ENCODE measurements around the gene TUSC2.

The TUSC2 gene

GRCh38 chr3:50373146-50374051 is 45.4 kb upstream of the TUSC2 start:
- Histone ChIP-seq H3K4me3 (ENCODE audit: low read length, poor library complexity, severe bottlenecking) (no peak overlapping the region), H3K4me1 (ENCODE audit: insufficient read depth, low read length, poor library complexity, severe bottlenecking) (peaks cover 20% of the 10 kb centered on the region), H3K27me3 (ENCODE audit: insufficient read depth, low read length, poor library complexity, severe bottlenecking) (no peaks in the 10 kb centered on the region), H3K4me2 (ENCODE audit: low read depth, low read length, poor library complexity, severe bottlenecking) (peak overlapping the region; percentile 60), H3K79me2 (ENCODE audit: insufficient read depth, low read length) (no peaks in the 10 kb centered on the region), H2AFZ (ENCODE audit: low read length) (no peak overlapping the region; the same call in 1 of the 2 replicates), H3K9ac (ENCODE audit: low read depth, low read length, poor library complexity, severe bottlenecking) (peak overlapping the region; percentile 59), H3K9me3 (ENCODE audit: insufficient read depth, low read depth, low read length) (no peaks in the 10 kb centered on the region), H3K36me3 (ENCODE audit: insufficient read depth, low read length) (no peaks in the 10 kb centered on the region), H3F3A (ENCODE audit: low read depth) (0 out of 2 replicates have a peak, but pooled peaks cover 3% of the 10 kb centered on the region), H4K20me1 (ENCODE audit: insufficient read depth, low read length, poor library complexity, severe bottlenecking) (no peaks in the 10 kb centered on the region), H3K9me2 (replicated peaks; ENCODE audit: low read depth, low read length) (no peaks in the 10 kb centered on the region)
- no peak for TF ChIP-seq CTCF (conservative IDR thresholded peaks at IDR 0.05; ENCODE audit: low read length)

- Histone ChIP-seq H3K4me1 (ENCODE audit: insufficient read depth, low read length, poor library complexity, severe bottlenecking) (peaks cover 20% of the 10 kb centered on the region), H4K20me1 (ENCODE audit: insufficient read depth, low read length, poor library complexity, severe bottlenecking) (no peaks in the 10 kb centered on the region), H3K27me3 (ENCODE audit: insufficient read depth, low read length, poor library complexity, severe bottlenecking) (no peaks in the 10 kb centered on the region), H3K9me3 (ENCODE audit: insufficient read depth, low read depth, low read length) (no peaks in the 10 kb centered on the region), H3K79me2 (ENCODE audit: insufficient read depth, low read length) (no peaks in the 10 kb centered on the region), H3K9ac (ENCODE audit: low read depth, low read length, poor library complexity, severe bottlenecking) (peak overlapping the region; percentile 59), H3K36me3 (ENCODE audit: insufficient read depth, low read length) (no peaks in the 10 kb centered on the region), H2AFZ (ENCODE audit: low read length) (no peak overlapping the region), H3F3A (ENCODE audit: low read depth) (0 out of 2 replicates have a peak, but pooled peaks cover 3% of the 10 kb centered on the region), H3K9me2 (replicated peaks; ENCODE audit: low read depth, low read length) (no peaks in the 10 kb centered on the region), H3K4me2 (ENCODE audit: low read depth, low read length, poor library complexity, severe bottlenecking) (peak overlapping the region; percentile 60), H3K4me3 (ENCODE audit: low read length, poor library complexity, severe bottlenecking) (no peak overlapping the region)
- TF ChIP-seq CTCF (conservative IDR thresholded peaks at IDR 0.05; ENCODE audit: low read length) (peak; percentile 37), EZH2phosphoT487 (IDR thresholded peaks at IDR 0.05; ENCODE audit: borderline replicate concordance) (no peak)
These were observed 44.3 kb upstream of the TUSC2 start for GRCh38 chr3:50372349-50372748.

- Histone ChIP-seq H3K27me3 (ENCODE audit: insufficient read depth, low read length, poor library complexity, severe bottlenecking) (no peaks in the 10 kb centered on the region), H4K20me1 (ENCODE audit: insufficient read depth, low read length, poor library complexity, severe bottlenecking) (no peaks in the 10 kb centered on the region), H3K9me2 (replicated peaks; ENCODE audit: low read depth, low read length) (no peaks in the 10 kb centered on the region), H3K79me2 (ENCODE audit: insufficient read depth, low read length) (no peaks in the 10 kb centered on the region), H3K9ac (ENCODE audit: low read depth, low read length, poor library complexity, severe bottlenecking) (no peak overlapping the region), H2AFZ (ENCODE audit: low read length) (no peak overlapping the region), H3K4me3 (ENCODE audit: low read length, poor library complexity, severe bottlenecking) (no peak overlapping the region), H3K36me3 (ENCODE audit: insufficient read depth, low read length) (no peaks in the 10 kb centered on the region), H3F3A (ENCODE audit: low read depth) (0 out of 2 replicates have a peak, but pooled peaks cover 3% of the 10 kb centered on the region), H3K4me1 (ENCODE audit: insufficient read depth, low read length, poor library complexity, severe bottlenecking) (peaks cover 20% of the 10 kb centered on the region), H3K9me3 (ENCODE audit: insufficient read depth, low read depth, low read length) (no peaks in the 10 kb centered on the region), H3K4me2 (ENCODE audit: low read depth, low read length, poor library complexity, severe bottlenecking) (no peak overlapping the region)
- TF ChIP-seq EZH2phosphoT487 (IDR thresholded peaks at IDR 0.05; ENCODE audit: borderline replicate concordance): no peak
- no peak for TF ChIP-seq CTCF (conservative IDR thresholded peaks at IDR 0.05; ENCODE audit: low read length)
These were observed 43.2 kb upstream of the TUSC2 start for GRCh38 chr3:50371133-50371685.
